Heart right ventricle (tissue), 16 donors: ENCODE measurements around the gene TPP1. TPM values are rescaled to one million over a fixed set of nuclear protein-coding genes. Genes with fewer than 3 reads are reported as not detected.

Source experiments
- ATAC-seq, 8 donors: fragments of 200-7000 bp; cut with Tn5 transposase; one replicate each; pipeline ENCODE4 v1.9.1; 2020; ENCODE audit warnings: mild to moderate bottlenecking in 8 of 8, moderate library complexity in 8 of 8, moderate number of reproducible peaks in 1 of 8
- DNase-seq, 2 donors: peaks; one replicate each; pipeline ENCODE4 v3.0.0-alpha.2; 2020
- H3K27ac ChIP-seq, 10 donors: fragments of 200-600 bp; sonication (generic) in 2 of 10; one replicate each; pipeline versions ENCODE4 v1.5.0 to v1.8.0; 2020 to 2022; ENCODE audit warnings: mild to moderate bottlenecking in 3 of 10
- H3K27me3 ChIP-seq, 7 donors: fragments of 200-600 bp; one replicate each; pipeline ENCODE4 v1.8.0; 2021 to 2022; ENCODE audit warnings: mild to moderate bottlenecking in 2 of 7
- H3K36me3 ChIP-seq, 9 donors: fragments of 200-600 bp; sonication (generic) in 1 of 9; one replicate each; pipeline versions ENCODE4 v1.5.0 to v1.8.0; 2020 to 2022; ENCODE audit warnings: mild to moderate bottlenecking in 2 of 9
- H3K4me1 ChIP-seq, 9 donors: fragments of 200-600 bp; sonication (generic) in 1 of 9; one replicate each; pipeline versions ENCODE4 v1.5.0 to v1.8.0; 2020 to 2022; ENCODE audit warnings: mild to moderate bottlenecking in 4 of 9
- H3K4me3 ChIP-seq, 10 donors: fragments of 200-600 bp; sonication (generic) in 2 of 10; one replicate each; pipeline versions ENCODE4 v1.5.0 to v1.8.0; 2020 to 2022; ENCODE audit warnings: mild to moderate bottlenecking in 7 of 10, moderate library complexity in 2 of 10
- H3K9me3 ChIP-seq, 11 donors: fragments of 200-600 bp in 10 of 11; sonication (generic) in 2 of 11; one replicate each; pipeline versions ENCODE4 v1.5.0 to v1.8.0; 2013 to 2022; ENCODE audit warnings: mild to moderate bottlenecking in 2 of 11, control low read depth in 1 of 11, moderate library complexity in 1 of 11
- CTCF ChIP-seq, 9 donors: fragments of 200-600 bp; sonication (generic) in 2 of 9; IDR thresholded peaks; one replicate each; pipeline versions ENCODE4 v1.5.0 to v1.8.0; 2021 to 2022; ENCODE audit warnings: antibody characterized with exemption in 9 of 9, mild to moderate bottlenecking in 5 of 9, moderate library complexity in 1 of 9
- WGBS, 2 donors: extraction: QIAGEN DNeasy Blood & Tissue Kit; methylation state at CpG; one replicate each; pipeline ENCODE4 v1.1.7; 2013; ENCODE audit warnings: inconsistent platforms in 1 of 2; 5-methylcytosine and 5-hydroxymethylcytosine counted together
- intact Hi-C, 10 donors: fragments of 100-400 bp; cut with DNase I; formaldehyde crosslinking; loops; one replicate each; pipeline versions ENCODE4 v1.11.1 to v1.14.2; 2022
- polyA plus RNA-seq, 2 donors: library from polyadenylated mRNA; stranded (reverse); fragments of 200-250 nt; gene quantifications; one replicate each; pipeline ENCODE4 v1.2.3, GENCODE V29; 2013
- total RNA-seq, 10 donors: library from RNA; stranded (reverse); fragmentation: NEBNext Ultra II Directional in 3 of 10; extraction: Animal tissue kit (Norgen Biotek cat#: 25700) in 3 of 10; gene quantifications; one replicate each; pipeline versions ENCODE4 v1.2.1 to v1.2.4, GENCODE V29; 2021 to 2023
- donor health status: Arrhythmogenic right ventricular cardiomyopathy.
- donor health status: ischemic (EF 13 %, LVEDD 7.1; RV severe dilation, severe dysfunction).
- donor health status: healthy with polysubstance abuse.
- donor health status: DM: no; HTN: yes; CAD: no.
- donor health status: DM: no; HTN: no; CAD: no.
- donor health status: ischemic (EF 25% LVEDD 6.9; RV normal size, moderate dysfunction).
- donor health status: ischemic (EF 25% LVEDD 5.7; RV mildly dilated, moderate dysfunction).
- donor health status: healthy.
- donor health status: DM: yes; HTN: yes; CAD: no.
- donor health status: Ischemic cardiomyopathy.
- donor health status: ischemic (EF 35%, LVEDD 5.7; RV mildly dilated, moderate dysfunction).
- donor health status: nonischemic (EF 11% LVEDD 7.7; RV severe dilation, severe dysfunction).
- donor health status: DM: yes; HTN: yes; CAD: no.
- donor health status: PGD.
- donor health status: ischemic (EF 29% LVEDD 5.4; RV normal size, mild dysfunction).
- donor health status: nonischemic (EF 23%, LVEDD 6.1; RV moderate dilation, normal function).

Gene TPP1
- total and polyA plus RNA-seq, 12 donors = 31.9 to 132 (median 66.2) TPM

- ATAC-seq = no peak
- Histone ChIP-seq H3K4me1 (peaks cover 0 to 24% (median 5%) of the 10 kb centered on the region in 9 donors), H3K27me3 (no peaks in the 10 kb centered on the region), H3K27ac (no peak overlapping the region), H3K4me3 (no peak overlapping the region), H3K36me3 (peaks cover 0 to 12% (median 0%) of the 10 kb centered on the region in 9 donors), H3K9me3 (no peaks in the 10 kb centered on the region)
- intact Hi-C loops = no loop called here
- no peak for DNase-seq
- WGBS, 2 donors = 86 to 93% methylated on average over 10 of the region's 10 CpGs
- no peak for TF ChIP-seq CTCF (IDR thresholded peaks at IDR 0.05)
These were observed 55.6 kb downstream of the TPP1 start for GRCh38 chr11:6563667-6564066.

GRCh38 chr11:6563121-6563619 is 56.1 kb downstream of the TPP1 start:
- WGBS, 2 donors = 94 to 98% methylated on average over 4 of the region's 4 CpGs
- Histone ChIP-seq H3K4me3 (no peak overlapping the region), H3K9me3 (no peaks in the 10 kb centered on the region), H3K27me3 (no peaks in the 10 kb centered on the region), H3K4me1 (peaks cover 0 to 22% (median 3%) of the 10 kb centered on the region in 9 donors), H3K36me3 (peaks cover 0 to 12% (median 0%) of the 10 kb centered on the region in 9 donors), H3K27ac (no peak overlapping the region)
- no peak for TF ChIP-seq CTCF (IDR thresholded peaks at IDR 0.05)
- intact Hi-C loops = no loop called here
- no peak for ATAC-seq
- no peak for DNase-seq

Other genes with a start within 250 kb of the TPP1 start
- 10 to 100 TPM; 57.4 to 88.1 (median 67.6) TPM for gene SMPD1, start 228.9 kb downstream of the TPP1 start, total RNA-seq
- 10 to 100 TPM; 53.8 to 62.1 TPM for gene SMPD1, start 228.9 kb downstream of the TPP1 start, polyA plus RNA-seq
- 10 to 100 TPM; 54.3 to 93.3 (median 65.2) TPM for gene APBB1, start 200.3 kb downstream of the TPP1 start, total RNA-seq
- 10 to 100 TPM; 86.1 to 90.6 TPM for gene APBB1, start 200.3 kb downstream of the TPP1 start, polyA plus RNA-seq
- gene HPX, start 178.4 kb downstream of the TPP1 start, total RNA-seq = under 1 TPM in 5 of 10 donors, not detected in 5; 0.33 to 0.55 (median 0.40) TPM
- gene HPX, start 178.4 kb downstream of the TPP1 start, polyA plus RNA-seq = under 1 TPM; 0.22 to 0.73 TPM
- 10 to 100 TPM in 3 of 10 donors, 1 to 10 TPM in 7; 6.3 to 12.7 (median 8.7) TPM for gene TRIM3, start 145.5 kb downstream of the TPP1 start, total RNA-seq
- gene TRIM3, start 145.5 kb downstream of the TPP1 start, polyA plus RNA-seq = 10 to 100 TPM; 14.5 to 14.6 TPM
- gene ARFIP2, start 138.1 kb downstream of the TPP1 start, total RNA-seq = 10 to 100 TPM; 12.4 to 23.0 (median 14.8) TPM
- gene ARFIP2, start 138.1 kb downstream of the TPP1 start, polyA plus RNA-seq = 10 to 100 TPM; 16.2 to 36.8 TPM
- gene TIMM10B, start 137.9 kb downstream of the TPP1 start, total RNA-seq = 10 to 100 TPM; 13.8 to 21.6 (median 17.5) TPM
- 10 to 100 TPM; 10.0 to 16.3 TPM for gene TIMM10B, start 137.9 kb downstream of the TPP1 start, polyA plus RNA-seq
- gene DNHD1, start 122.1 kb downstream of the TPP1 start, total RNA-seq = 1 to 10 TPM; 3.4 to 7.8 (median 6.5) TPM
- gene DNHD1, start 122.1 kb downstream of the TPP1 start, polyA plus RNA-seq = 10 to 100 TPM in 1 of 2 donors, 1 to 10 TPM in 1; 1.7 to 13.8 TPM
- gene RRP8, start 15.8 kb downstream of the TPP1 start, total RNA-seq = 10 to 100 TPM; 12.1 to 23.3 (median 20.5) TPM
- 10 to 100 TPM; 16.1 to 23.0 TPM for gene RRP8, start 15.8 kb downstream of the TPP1 start, polyA plus RNA-seq
- 100 to 1,000 TPM; 150 to 247 (median 204) TPM for gene ILK, start 15.6 kb downstream of the TPP1 start, total RNA-seq
- 100 to 1,000 TPM; 213 to 244 TPM for gene ILK, start 15.6 kb downstream of the TPP1 start, polyA plus RNA-seq
- 100 to 1,000 TPM in 1 of 10 donors, 10 to 100 TPM in 9; 78.0 to 101 (median 89.7) TPM for gene TAF10, start 7.2 kb downstream of the TPP1 start, total RNA-seq
- gene TAF10, start 7.2 kb downstream of the TPP1 start, polyA plus RNA-seq = 100 to 1,000 TPM in 1 of 2 donors, 10 to 100 TPM in 1; 93.3 to 254 TPM
- gene DCHS1, start 36.4 kb upstream of the TPP1 start, total RNA-seq = 10 to 100 TPM in 3 of 10 donors, 1 to 10 TPM in 7; 7.1 to 12.4 (median 8.7) TPM
- 1 to 10 TPM; 4.1 to 6.7 TPM for gene DCHS1, start 36.4 kb upstream of the TPP1 start, polyA plus RNA-seq
- 10 to 100 TPM; 36.7 to 61.4 (median 45.5) TPM for gene MRPL17, start 63.9 kb upstream of the TPP1 start, total RNA-seq
- 10 to 100 TPM; 55.2 to 69.1 TPM for gene MRPL17, start 63.9 kb upstream of the TPP1 start, polyA plus RNA-seq
- not detected for gene OR2AG2, start 152.6 kb upstream of the TPP1 start, total RNA-seq
- gene OR2AG2, start 152.6 kb upstream of the TPP1 start, polyA plus RNA-seq = not detected
- gene OR2AG1, start 163.6 kb upstream of the TPP1 start, total RNA-seq = not detected
- gene OR2AG1, start 163.6 kb upstream of the TPP1 start, polyA plus RNA-seq = not detected
- not detected for gene OR6A2, start 180.3 kb upstream of the TPP1 start, total RNA-seq
- gene OR6A2, start 180.3 kb upstream of the TPP1 start, polyA plus RNA-seq = not detected
- gene OR10A5, start 226.3 kb upstream of the TPP1 start, total RNA-seq = not detected
- not detected for gene OR10A5, start 226.3 kb upstream of the TPP1 start, polyA plus RNA-seq
- gene OR10A2, start 243.6 kb upstream of the TPP1 start, total RNA-seq = not detected
- gene OR10A2, start 243.6 kb upstream of the TPP1 start, polyA plus RNA-seq = not detected